Loucy (cell line): Measurements from ENCODE around the gene ZNF714.

Source experiments
- H2AFZ ChIP-seq: fragments of 200-600 bp; sonication (generic); 2 replicates; pipeline ENCODE4 v1.6.0; 2016; ENCODE audit warnings: antibody characterized with exemption, mild to moderate bottlenecking, low read length, moderate library complexity
- H3F3A ChIP-seq: fragments of 200-600 bp; 2 replicates; pipeline ENCODE4 v1.6.0; 2016; ENCODE audit warnings: antibody characterized with exemption, low read depth, mild to moderate bottlenecking
- H3K27me3 ChIP-seq: fragments of 200-600 bp; sonication (generic); 2 replicates; pipeline ENCODE4 v1.6.1; 2014; ENCODE audit warnings: low read length, mild to moderate bottlenecking; ENCODE audit not compliant: insufficient read depth, poor library complexity, severe bottlenecking
- H3K36me3 ChIP-seq: fragments of 200-600 bp; sonication (generic); 2 replicates; pipeline ENCODE4 v1.6.1; 2016; ENCODE audit warnings: low read length; ENCODE audit not compliant: insufficient read depth
- H3K4me1 ChIP-seq: fragments of 200-600 bp; sonication (generic); 2 replicates; pipeline ENCODE4 v1.5.1; 2014; ENCODE audit warnings: low read length, mild to moderate bottlenecking; ENCODE audit not compliant: insufficient read depth, poor library complexity, severe bottlenecking
- H3K4me2 ChIP-seq: fragments of 200-600 bp; sonication (generic); 2 replicates; pipeline ENCODE4 v1.6.0; 2014; ENCODE audit warnings: antibody characterized with exemption, low read length, low read depth, mild to moderate bottlenecking; ENCODE audit not compliant: poor library complexity, severe bottlenecking
- H3K4me3 ChIP-seq: fragments of 200-600 bp; sonication (generic); 2 replicates; pipeline ENCODE4 v1.5.1; 2014; ENCODE audit warnings: low read length, mild to moderate bottlenecking, mixed read lengths; ENCODE audit not compliant: poor library complexity, severe bottlenecking
- H3K79me2 ChIP-seq: fragments of 200-600 bp; sonication (generic); 2 replicates; pipeline ENCODE4 v1.6.1; 2014; ENCODE audit warnings: low read length; ENCODE audit not compliant: insufficient read depth
- H3K9ac ChIP-seq: fragments of 200-600 bp; sonication (generic); 2 replicates; pipeline ENCODE4 v1.6.0; 2014; ENCODE audit warnings: mild to moderate bottlenecking, low read depth, low read length, moderate library complexity; ENCODE audit not compliant: poor library complexity, severe bottlenecking
- H3K9me2 ChIP-seq: fragments of 200-600 bp; sonication (generic); replicated peaks from 2 replicates; pipeline ENCODE4 v1.6.1; 2016; ENCODE audit warnings: low read depth, low read length, mixed read lengths
- H3K9me3 ChIP-seq: fragments of 200-600 bp; sonication (generic); 2 replicates; pipeline ENCODE4 v1.6.1; 2014; ENCODE audit warnings: mild to moderate bottlenecking, antibody characterized with exemption, low read length, low read depth; ENCODE audit not compliant: insufficient read depth
- H4K20me1 ChIP-seq: fragments of 200-600 bp; sonication (generic); 2 replicates; pipeline ENCODE4 v1.6.0; 2014; ENCODE audit warnings: antibody characterized with exemption, low read length, mild to moderate bottlenecking; ENCODE audit not compliant: insufficient read depth, poor library complexity, severe bottlenecking
- CTCF ChIP-seq: fragments of 200-600 bp; sonication (generic); conservative IDR thresholded peaks from 2 replicates; pipeline ENCODE4 v1.5.1; 2014; ENCODE audit warnings: mild to moderate bottlenecking, antibody characterized with exemption, low read length
- EZH2phosphoT487 ChIP-seq: fragments of 200-600 bp; IDR thresholded peaks from 2 replicates; pipeline ENCODE4 v1.6.1; 2018; ENCODE audit warnings: antibody characterized with exemption, mild to moderate bottlenecking, moderate library complexity, borderline replicate concordance

ZNF714 gene

GRCh38 chr19:21149877-21150276 is 67.9 kb downstream of the ZNF714 start:
- Histone ChIP-seq H3K4me2 (no peak overlapping the region), H3K36me3 (peaks cover 38% of the 10 kb centered on the region; the same call in 1 of the 2 replicates), H3K79me2 (peaks cover 29% of the 10 kb centered on the region), H3F3A (no peaks in the 10 kb centered on the region), H3K4me3 (no peak overlapping the region), H2AFZ (no peak overlapping the region), H4K20me1 (peaks cover 4% of the 10 kb centered on the region), H3K9ac (no peak overlapping the region), H3K9me2 (no peaks in the 10 kb centered on the region), H3K4me1 (peaks cover 4% of the 10 kb centered on the region), H3K27me3 (no peaks in the 10 kb centered on the region), H3K9me3 (peaks cover 4% of the 10 kb centered on the region; the same call in 1 of the 2 replicates)
- TF ChIP-seq CTCF (no peak), EZH2phosphoT487 (no peak)

GRCh38 chr19:21151460-21151859 is 69.5 kb downstream of the ZNF714 start:
- peaks cover 37% of the 10 kb centered on the region for H3K79me2 ChIP-seq
- TF ChIP-seq EZH2phosphoT487 = no peak
- TF ChIP-seq CTCF = no peak

GRCh38 chr19:21158523-21159135 is 76.6 kb downstream of the ZNF714 start:
- no peak overlapping the region for H3K4me2 ChIP-seq
- no peaks in the 10 kb centered on the region for H3K27me3 ChIP-seq
- H3F3A ChIP-seq = no peaks in the 10 kb centered on the region
- H3K9ac ChIP-seq = no peak overlapping the region
- no peaks in the 10 kb centered on the region for H3K4me1 ChIP-seq
- peaks cover 26% of the 10 kb centered on the region; the same call in 1 of the 2 replicates for H3K36me3 ChIP-seq
- H3K79me2 ChIP-seq = peaks cover 86% of the 10 kb centered on the region
- no peaks in the 10 kb centered on the region for H3K9me3 ChIP-seq
- TF ChIP-seq CTCF = no peak
- no peak for TF ChIP-seq EZH2phosphoT487
- peaks cover 49% of the 10 kb centered on the region for H4K20me1 ChIP-seq
- H3K9me2 ChIP-seq = no peaks in the 10 kb centered on the region
- H2AFZ ChIP-seq = no peak overlapping the region
- no peak overlapping the region for H3K4me3 ChIP-seq

More at GRCh38 chr19:21151460-21151859, 69.5 kb downstream of the ZNF714 start:
- Histone ChIP-seq H3K9me2 (no peaks in the 10 kb centered on the region), H3F3A (no peaks in the 10 kb centered on the region), H3K4me1 (peaks cover 4% of the 10 kb centered on the region), H3K4me2 (peak overlapping the region; percentile 2), H3K36me3 (peaks cover 35% of the 10 kb centered on the region; the same call in 1 of the 2 replicates), H2AFZ (no peak overlapping the region), H3K9me3 (peaks cover 4% of the 10 kb centered on the region; the same call in 1 of the 2 replicates), H3K27me3 (no peaks in the 10 kb centered on the region), H4K20me1 (peaks cover 13% of the 10 kb centered on the region), H3K9ac (no peak overlapping the region), H3K4me3 (no peak overlapping the region)
